Activated naive CD4-positive, alpha-beta T cell treated with anti-CD3 and anti-CD28 coated beads, Interleukin-2, amount 50 U/mL, for 16 hours (primary cell): ENCODE measurements around the gene SEMA3E.

ENCODE experiments used
- DNase-seq: peaks from one replicate; pipeline ENCODE4 v3.0.0-alpha.2; 2020

SEMA3E gene

DNA sequence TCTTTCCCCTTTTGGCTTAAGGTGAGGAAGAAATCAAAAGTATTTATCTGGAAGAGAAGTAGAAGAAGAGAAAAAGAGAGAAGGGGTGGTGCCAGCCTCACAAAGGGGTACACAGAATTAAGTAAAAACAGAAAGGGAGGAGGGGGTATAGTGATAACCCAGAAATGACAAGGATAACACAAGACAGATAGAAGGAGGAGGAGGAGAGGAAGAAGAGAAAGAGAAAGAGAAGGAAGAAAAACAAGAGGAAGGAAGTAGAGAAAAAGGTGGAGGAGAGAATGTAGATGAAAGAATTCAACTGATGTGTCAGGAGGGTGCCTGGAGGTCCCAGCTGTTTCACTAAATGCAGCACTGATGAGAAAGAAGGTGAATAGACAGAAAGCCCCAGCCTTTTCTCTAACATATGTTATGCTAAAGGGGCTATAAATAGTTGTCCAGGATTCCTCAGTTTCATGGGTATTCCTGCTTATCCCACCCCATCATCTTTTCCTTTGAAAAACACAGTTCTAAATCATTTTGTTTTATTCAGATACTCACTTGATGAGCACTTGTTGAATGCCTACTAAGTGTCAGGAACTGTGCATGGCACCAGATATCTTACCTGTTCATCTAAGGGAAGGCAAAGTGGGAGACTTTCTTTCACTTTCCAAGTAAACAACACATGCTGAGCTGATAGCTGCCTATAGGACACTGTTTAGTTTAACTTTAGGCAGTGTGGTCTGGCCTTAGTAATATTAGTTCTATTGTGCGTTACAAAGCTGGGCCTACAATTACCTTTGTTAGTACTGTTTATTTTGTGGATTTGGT is 8.0 kb downstream of the SEMA3E start:
- no peak for DNase-seq

DNA sequence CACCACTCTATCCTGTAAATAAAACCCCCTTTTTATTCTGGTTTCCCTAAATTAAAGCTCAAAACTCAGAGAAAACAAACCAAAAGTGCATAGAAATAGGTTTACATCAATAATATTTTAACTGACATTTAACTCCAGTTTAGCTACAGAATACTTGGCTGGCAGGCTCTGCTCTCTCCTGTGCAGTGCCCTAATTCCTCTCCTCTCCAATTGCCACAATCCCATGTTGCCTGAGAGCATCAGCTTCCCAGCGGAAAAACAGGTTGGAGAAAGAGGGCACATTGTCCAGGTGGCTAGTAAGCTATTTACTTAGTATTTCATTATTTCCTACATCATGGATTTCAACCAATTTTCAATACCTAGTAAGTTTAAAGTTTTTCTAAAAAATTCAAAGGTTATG is 8.7 kb downstream of the SEMA3E start:
- no peak for DNase-seq

DNA sequence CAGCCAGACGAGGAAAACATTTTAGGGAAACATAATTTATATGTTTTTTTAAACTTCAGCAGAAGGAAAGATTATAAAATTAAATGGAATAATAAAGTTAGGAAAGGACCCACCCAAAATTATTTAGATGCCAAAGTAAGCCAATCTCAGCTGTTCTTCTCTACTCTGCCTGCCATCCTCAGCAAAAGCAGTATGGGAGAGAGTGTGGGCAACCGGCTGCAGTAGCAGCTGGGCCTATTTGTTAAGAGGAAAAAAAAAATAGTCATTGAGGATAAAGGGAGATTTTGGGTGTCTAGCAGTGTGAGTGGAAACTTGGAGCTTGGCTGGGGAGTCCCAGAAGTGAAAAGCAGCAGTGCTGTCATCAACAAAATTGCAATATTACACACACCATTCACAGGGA is 15.4 kb downstream of the SEMA3E start:
- DNase-seq = no peak

DNA sequence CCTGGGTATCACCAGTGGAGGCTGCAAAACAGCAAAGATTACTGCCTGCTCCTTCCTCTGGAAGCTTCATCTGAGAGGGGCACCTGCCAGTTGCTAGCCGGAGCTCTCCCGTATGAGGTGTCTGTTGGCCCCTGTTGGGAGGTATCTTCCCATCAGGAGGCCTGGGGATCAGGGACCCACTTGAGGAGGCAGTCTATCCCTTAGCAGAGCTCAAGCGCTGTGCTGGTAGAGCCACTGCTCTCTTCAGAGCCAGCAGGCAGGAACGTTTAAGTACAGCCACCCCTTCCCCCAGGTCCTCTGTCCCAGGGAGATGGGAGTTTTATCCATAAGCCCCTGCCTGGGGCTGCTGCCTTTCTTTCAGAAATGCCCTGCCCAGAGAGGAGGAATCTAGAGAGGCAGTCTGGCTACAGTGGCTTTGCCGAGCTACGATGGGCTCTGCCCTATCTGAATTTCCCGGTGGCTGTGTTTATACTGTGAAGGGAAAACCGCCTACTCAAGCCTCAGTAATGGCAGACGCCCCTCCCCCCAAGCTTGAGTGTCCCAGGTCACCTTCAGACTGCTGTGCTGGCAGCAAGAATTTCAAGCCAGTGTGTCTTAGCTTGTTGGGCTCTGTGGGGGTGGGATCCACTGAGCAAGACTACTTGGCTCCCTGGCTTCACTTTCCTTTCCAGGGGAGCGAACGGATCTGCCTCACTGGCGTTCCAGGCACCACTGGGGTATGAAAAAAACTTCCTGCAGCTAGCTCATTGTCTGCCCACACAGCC is 19.6 kb downstream of the SEMA3E start:
- no peak for DNase-seq

DNA sequence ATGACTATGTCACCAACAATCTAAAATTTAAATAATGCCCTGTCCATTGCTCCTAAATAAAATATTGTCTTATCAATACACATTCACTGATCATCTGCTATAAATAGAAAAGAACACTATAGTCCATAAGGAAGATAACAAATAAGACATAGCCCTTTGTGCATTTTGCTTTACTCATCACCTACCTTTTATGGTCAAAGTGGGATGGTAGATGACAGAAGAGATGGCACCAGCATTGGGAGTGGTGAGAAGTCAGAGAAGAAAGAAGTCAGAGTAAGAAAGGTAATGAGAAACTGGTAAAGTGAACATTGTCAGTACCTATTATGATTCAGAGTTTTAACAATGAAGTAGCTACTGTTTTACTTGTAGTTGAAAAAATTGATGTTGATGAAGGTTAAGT is 31.1 kb downstream of the SEMA3E start:
- DNase-seq = no peak

DNA sequence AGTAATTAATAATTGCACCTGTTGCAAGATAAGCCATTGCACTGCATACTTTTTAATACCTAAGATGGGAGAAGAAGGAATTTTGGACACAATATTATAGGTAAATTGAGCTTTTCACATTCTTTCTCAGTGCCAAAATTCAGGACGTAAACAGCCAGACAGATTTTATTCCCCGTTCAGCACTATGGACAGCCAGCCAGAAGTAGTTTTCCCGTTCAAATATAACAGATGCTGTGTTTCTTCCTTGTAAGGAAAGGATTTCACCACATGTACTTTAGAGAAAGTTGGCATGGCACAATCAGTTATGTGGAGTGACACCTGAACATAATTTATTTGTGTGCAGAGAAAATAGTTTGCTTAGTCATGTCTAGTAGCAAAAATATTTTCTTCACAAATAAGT is 34.8 kb downstream of the SEMA3E start:
- DNase-seq = no peak

DNA sequence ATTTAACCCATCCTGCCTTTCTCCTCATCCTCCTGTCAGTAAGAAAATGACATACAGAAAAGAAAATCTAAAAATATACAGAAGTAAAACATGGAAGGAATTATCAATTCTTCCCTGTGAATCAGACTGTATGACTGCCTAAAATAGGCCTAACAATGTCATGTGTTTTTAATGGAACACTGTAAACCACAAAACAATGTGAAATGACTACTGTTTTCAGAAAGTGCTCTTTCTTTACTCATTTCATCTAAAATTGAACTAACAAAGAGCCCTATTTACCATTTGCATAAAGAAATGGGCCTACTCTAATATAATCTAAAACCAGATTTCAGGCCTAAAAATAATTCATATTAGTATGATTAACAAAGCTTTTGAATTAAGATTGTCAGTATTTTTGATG is 35.7 kb downstream of the SEMA3E start:
- no peak for DNase-seq

DNA sequence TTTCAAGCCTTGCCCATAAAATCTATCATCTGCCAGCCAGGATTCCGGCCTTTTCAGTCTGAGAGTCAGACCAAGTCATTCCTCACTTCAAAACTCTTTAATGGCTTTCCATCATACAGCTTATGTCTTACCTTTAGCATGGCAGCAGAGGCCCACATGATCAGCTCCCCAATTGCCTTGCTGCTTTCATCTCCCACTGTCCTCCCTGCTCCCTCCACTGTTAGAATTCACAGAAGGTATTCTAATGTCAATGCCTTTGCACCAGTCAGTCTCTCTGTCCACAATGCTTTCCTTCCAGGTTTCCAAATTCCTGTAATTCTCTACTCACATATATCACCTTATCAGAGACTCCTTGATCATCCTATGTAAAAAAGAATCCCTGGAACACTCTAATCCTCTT is 37.2 kb downstream of the SEMA3E start:
- DNase-seq = no peak

DNA sequence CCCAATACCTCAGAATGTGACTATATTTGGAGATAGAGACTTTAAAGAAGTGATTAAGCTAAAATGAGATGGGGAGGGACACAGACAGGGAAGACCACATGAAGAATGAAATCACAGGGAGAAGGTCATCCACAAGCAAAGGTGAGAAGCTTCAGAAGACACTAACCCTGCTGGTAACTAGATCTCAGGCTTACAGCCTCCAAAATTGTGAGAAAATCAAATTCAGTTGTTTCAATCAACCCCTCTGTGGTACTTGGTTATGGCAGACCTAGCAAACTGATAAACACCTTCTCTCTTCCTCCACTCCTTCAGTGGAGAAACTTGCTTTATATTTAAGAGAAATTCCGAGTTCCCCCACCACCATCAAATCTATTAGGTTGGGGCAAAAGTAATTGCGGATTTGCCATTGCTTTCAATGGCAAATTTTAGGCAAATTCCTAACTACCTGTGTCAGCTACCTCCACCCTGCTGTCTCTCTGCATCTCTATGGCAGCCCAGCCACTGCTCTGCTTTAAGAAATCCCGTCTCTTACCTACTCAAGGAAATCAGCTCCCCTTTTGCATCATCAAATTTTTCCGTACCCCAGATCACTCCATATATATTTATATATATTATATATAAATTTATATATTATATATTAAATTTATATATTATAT is 38.2 kb downstream of the SEMA3E start:
- no peak for DNase-seq

DNA sequence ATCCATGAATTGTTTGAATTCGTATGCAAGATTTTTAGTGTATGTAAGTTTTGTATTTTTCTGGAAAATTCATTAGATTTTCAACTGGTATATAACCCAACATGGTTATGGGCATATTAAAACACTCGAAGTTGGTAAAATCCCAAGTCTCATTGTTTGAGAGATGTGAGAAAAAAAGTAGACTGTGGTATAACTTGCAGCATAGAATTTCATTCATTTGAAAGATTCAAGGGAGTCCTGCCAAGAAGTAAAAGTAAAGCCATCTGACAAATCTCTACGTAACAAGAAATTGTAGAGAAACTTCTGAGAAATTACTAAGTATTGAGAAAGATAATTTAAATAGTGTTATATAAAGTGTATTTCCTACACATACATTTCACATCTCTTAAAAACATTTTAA is 40.2 kb downstream of the SEMA3E start:
- DNase-seq = no peak

DNA sequence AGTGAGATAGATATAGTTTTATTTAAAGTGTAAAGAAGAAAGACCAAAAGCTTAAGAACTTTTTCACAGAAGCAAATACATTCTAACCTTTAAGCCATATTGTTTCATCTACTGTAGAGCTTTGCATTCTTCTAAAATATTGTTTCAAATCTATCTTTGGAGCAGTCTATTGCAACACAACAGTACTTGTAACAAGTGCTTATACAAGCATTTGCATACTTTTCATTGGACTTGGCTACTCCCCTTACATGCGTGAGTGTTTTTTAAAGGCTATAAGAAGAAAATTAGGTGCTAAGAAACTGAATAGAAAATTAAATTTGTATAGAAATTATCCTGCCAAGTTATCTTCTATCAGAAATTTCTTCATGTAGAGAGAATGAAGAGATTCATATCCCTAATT is 45.3 kb downstream of the SEMA3E start:
- DNase-seq = no peak

DNA sequence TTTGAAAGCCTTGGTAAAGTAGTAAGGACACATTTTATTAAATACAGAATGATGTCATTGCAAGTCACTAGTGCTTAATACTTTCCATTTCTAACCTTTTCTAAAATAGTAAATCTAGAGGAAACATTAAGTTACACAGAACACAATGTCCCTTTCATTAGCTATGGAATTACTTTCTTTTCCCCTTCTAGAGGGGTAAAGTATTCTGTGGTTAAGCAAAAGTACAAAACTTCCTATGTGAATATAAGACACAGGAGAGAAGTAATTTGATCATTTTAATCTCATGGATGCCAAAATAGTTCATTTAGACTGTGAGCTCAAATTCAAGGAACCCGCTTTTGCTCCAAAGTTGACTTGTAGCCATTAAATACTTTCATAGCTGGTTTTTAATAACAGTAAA is 49.8 kb downstream of the SEMA3E start:
- no peak for DNase-seq

DNA sequence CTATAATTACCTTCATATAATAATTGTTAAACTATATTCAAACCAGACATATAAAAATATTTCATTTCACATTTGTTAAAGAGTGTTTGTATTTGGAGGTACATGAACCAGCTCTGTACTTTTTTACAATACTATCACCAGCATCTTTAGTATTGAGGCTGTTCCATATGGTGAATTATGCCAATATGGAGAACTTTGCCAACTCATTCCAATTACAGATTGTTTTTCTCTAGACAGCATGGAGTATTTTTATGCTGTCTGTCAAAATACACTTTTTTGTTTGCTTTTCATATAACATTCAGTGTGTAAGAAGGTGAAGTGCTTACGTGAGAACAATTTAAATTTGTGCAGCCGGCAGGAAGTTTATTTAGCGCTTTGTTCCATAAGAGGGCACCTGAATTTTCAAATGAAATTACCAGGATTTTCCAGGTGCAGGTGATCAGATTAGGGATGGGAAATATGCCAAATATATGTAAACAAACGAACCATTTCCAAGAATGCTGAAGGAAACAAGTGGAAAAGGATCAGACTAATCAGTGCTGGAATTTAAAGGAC is 54.9 kb downstream of the SEMA3E start:
- no peak for DNase-seq

DNA sequence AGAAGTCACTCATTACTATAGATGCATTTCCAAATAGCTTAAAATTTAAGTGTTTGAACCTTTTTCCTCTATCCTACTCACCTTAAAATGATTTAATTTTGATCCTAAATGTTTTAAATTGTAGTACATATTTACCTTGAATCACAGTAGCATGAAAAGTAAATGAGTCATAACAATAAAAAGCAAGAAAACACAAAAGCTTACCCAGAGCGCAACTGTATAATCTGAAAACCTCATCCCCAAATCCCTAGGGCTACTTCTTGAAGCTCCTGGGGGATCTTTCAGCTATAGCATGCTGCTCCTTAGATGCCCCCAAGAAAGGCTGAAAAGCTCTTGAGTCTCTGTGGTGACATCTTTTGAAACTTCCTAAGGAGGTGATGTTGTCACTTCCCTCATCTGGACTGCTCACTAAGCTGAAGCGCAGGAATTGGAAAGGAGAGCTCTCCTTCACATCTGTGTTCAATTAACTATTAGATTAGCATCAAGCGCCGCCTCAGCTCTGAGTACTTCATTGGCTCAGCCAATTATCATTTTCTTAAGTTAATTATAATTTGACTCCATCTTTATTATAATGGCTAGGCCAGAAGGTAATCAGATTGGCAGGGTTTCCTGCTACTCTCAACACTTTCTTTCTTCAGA is 60.2 kb downstream of the SEMA3E start:
- no peak for DNase-seq

DNA sequence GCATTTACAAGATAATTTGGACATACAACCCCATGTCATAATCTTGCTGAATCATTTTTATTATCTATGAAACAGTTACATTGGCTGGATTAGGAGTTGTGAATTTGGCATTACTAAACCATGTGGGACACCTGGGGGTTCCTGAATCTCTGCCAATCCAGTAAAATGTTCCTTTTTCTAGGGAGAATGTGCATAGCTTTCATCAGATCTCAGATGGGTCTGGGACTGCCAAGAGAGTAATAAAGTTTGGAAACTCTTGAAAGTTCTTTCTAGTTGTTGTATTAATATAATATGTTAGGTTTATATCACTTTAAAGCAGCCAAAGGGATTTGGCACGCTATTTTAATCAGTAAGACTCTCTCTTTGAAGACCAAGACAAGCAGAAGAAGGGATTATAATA is 62.7 kb downstream of the SEMA3E start:
- DNase-seq = no peak

DNA sequence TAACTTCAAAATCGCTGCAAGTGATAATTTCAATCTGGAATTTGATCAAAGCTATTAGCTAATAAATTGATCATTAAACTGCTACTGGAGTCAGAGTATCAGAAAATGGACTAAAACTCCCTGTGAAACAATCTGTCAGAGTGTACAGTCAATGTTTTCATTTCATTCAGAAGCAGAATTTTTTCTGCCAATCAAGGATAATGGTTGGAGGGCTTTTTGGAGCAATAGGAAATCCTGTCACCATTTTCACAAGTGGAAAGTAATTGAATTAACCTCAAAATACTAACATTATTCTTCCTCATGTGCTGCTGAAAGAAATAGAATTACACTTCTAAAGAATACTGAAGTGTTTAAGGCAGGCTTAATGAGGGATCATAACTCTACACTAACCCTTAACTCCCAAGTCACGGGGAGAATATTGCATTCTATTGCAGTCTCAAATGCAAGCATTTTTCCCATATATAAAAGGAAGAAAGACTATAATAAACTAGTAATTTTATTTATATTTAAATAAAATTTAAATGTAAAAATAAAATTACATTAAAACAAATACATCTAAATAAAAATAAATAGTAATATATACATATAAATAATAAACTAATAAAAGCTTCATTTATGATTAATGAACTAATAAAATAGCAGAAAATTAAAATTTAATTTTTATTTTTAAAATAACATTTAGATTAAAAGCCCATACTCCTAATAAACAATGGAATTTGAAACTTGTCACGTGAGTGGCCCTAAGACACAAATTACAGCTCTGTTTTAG is 67.1 kb downstream of the SEMA3E start:
- DNase-seq = no peak

DNA sequence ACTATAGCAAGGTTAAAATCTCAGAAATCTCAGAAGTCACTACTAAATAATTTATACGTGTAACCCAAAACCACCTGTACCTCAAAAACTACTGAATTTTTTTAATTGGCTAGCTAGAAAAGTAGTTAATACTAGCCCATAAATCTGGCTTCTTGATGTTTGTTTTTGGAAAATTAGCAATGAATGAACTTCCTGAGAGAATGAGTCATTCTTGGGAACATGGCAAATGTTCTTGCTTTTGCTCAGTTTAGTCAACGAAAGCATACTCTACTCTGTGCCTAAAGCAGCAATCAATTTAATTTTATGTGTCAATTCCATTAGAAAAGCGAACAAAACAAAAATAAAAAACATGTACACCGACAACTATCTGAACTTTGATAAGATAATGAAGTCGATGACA is 69.2 kb downstream of the SEMA3E start:
- no peak for DNase-seq

DNA sequence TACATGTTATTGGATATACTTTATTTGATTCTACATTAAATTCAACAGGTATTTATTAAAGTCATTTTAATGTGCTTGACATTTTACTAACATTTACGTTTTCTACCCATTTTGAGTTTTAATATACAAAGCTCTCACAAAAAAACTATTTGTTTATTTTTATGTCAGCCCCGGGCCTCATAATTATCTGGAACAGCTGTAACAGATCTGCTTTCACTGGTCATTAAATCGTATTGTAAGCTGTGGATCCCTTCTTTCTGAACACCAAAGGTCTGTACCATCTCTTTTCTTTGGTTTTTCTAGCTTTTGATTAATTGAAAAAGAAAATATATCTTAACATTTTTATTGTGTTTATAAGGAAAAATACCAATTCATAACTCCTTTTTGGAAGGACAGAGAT is 73.5 kb downstream of the SEMA3E start:
- no peak for DNase-seq

DNA sequence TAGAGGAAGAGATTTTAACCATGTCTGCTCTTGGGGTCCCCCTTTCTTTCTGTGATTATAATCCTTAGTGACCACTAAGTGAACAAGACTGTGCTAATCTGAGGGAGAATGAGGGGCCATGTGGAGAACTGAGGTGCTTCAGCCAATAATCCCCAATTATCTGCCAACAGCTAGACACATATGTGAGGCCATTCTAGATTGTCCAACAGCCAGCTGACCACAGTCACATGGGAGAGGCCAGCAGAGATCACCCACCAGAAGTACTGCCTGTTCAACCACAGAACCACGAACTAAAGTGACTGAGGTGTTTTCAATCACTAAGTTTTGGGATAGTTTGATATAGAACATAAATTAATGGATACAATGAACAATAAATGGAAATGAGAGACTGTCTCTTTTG is 74.3 kb downstream of the SEMA3E start:
- DNase-seq = no peak

DNA sequence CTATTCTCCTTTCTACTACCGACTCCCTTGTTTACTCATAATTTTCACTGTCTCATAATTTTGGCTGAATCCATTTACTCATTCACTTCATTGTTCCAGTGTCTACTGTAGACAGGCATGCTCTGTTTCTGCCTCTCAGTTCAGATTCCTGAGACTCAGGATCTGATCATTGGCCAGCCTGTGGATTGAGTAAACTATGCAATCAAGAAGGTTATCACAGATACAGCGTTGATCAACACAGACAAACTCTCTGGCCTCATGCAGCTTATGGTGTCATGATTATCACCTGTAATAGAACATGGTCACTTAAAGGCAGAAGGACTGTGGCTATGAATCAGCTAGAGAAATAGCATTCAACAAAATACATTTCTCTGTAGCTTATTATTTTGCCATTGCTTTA is 86.0 kb downstream of the SEMA3E start:
- no peak for DNase-seq

DNA sequence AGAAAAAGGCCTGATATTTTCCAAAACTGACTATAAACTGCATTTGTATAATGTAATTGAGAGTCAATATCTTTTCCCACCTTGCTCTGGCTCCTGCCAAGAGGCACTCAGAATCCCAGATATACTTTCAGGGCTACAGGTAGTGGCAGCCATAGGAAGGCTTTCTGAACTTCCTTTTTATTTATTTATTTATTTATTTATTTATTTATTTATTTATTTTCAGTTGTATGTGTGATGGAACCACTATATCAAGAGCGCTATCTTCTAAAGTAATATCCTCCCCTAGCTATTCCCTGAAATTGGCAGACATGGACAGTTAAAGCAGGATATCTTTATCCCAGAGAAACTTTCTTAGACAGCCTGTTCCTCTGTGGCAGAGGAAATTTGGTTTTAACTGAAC is 86.7 kb downstream of the SEMA3E start:
- DNase-seq = no peak

DNA sequence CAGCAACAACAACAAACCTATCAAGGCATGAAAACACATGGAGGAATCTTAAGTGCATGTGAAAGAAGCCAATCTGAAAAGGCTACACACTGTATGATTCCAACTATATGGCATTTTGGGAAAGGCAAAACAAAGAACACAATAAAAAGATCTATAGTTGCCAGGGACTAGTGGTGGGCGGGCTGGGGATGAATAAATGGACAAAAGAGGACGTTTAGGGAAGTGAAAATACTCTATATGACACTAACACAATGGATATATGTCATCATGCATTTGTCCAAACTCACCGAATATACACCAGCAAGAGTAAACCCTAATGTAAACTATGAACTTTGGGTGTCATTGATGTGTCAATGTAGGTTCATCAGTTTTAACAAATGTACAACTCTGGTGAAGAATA is 89.1 kb downstream of the SEMA3E start:
- DNase-seq = no peak
